Measurements from ENCODE around the gene ERGIC1.

- TF ChIP-seq, protein P1, sequence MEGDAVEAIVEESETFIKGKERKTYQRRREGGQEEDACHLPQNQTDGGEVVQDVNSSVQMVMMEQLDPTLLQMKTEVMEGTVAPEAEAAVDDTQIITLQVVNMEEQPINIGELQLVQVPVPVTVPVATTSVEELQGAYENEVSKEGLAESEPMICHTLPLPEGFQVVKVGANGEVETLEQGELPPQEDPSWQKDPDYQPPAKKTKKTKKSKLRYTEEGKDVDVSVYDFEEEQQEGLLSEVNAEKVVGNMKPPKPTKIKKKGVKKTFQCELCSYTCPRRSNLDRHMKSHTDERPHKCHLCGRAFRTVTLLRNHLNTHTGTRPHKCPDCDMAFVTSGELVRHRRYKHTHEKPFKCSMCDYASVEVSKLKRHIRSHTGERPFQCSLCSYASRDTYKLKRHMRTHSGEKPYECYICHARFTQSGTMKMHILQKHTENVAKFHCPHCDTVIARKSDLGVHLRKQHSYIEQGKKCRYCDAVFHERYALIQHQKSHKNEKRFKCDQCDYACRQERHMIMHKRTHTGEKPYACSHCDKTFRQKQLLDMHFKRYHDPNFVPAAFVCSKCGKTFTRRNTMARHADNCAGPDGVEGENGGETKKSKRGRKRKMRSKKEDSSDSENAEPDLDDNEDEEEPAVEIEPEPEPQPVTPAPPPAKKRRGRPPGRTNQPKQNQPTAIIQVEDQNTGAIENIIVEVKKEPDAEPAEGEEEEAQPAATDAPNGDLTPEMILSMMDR (IDR thresholded peaks at IDR 0.05), result no peak
- TF ChIP-seq POLR2A (IDR thresholded peaks at IDR 0.05), result no peak
These were observed 44.5 kb downstream of the ERGIC1 start for GRCh38 chr5:172878585-172878932.

All from esophagus squamous epithelium (tissue), 4 donors.